Mucosa of stomach (tissue), 1 donor: ENCODE measurements around the gene GPR83.

Experiments
- H3K27me3 ChIP-seq: one replicate; pipeline ENCODE4 v1.7.0; 2013; ENCODE audit warnings: mild to moderate bottlenecking, low read length; ENCODE audit not compliant: control insufficient read depth, insufficient read depth
- H3K36me3 ChIP-seq: one replicate; pipeline ENCODE4 v1.7.0; 2013; ENCODE audit warnings: low read length; ENCODE audit not compliant: control insufficient read depth, insufficient read depth
- H3K4me1 ChIP-seq: one replicate; pipeline ENCODE4 v1.7.0; 2013; ENCODE audit warnings: mild to moderate bottlenecking, low read length; ENCODE audit not compliant: control insufficient read depth, insufficient read depth
- H3K4me3 ChIP-seq: one replicate; pipeline ENCODE4 v1.7.0; 2013; ENCODE audit warnings: low read length
- H3K9ac ChIP-seq: one replicate; pipeline ENCODE4 v1.7.0; 2013; ENCODE audit warnings: mild to moderate bottlenecking, low read length, moderate library complexity
- H3K9me3 ChIP-seq: one replicate; pipeline ENCODE4 v1.7.0; 2013; ENCODE audit warnings: mild to moderate bottlenecking, low read length, moderate library complexity; ENCODE audit not compliant: control insufficient read depth
- donor health status: Pancreatic carcinoma.

GPR83 gene

DNA sequence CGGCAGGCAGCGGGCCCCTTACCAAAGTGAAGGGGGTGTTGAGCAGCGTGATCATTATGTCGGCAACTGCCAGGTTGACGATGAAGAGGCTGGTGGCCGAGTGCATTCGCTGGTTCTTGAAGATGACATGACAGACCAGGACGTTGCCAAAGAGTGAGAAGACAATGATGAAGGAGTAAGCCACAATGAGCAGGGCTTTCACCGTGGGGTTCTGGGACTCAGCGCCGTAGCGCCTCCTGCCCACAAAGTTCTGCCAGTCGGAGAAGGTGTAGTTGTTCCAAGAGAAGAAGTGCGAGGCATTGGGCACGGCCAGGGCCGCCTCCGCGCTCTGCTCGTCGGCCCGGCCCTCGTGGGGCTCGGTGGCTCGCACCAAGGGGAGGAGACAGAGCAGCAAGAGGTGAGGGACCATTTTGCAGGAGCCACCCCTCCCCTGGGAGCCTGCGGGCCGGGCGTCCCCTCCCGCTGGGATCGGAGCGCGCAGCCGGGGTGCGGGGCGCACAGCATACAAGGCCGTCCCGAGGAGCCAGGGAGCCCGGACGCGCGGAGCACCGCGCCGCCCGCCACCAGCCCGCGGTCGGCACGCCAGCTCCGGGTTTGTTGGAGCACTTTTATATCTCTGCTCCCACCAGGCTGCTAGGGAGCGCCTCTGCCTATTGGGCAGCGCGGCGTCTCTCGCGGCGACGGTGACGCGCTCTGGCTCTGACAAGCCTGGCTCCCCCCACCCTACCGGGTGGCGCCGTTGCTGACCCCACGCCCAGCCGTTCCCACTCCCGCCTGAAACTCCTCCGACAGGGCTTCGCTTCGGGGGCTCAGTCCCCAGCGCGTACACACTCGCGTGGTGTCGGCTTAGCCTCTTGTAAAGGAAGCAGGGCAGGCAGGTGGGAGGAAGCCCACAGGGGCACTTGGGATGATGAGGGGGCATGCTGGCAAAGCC is at the start of gene GPR83:
GPR83 (minus strand) TSS at position 581 of the 934 bp plus-strand sequence; CDS start at position 409, 172 bp downstream.
- peaks cover 8% of the 10 kb centered on the region for H3K4me1 ChIP-seq
- H3K4me3 ChIP-seq, result no peak within 1 kb of the TSS
- H3K36me3 ChIP-seq, result no peaks in the 10 kb centered on the region
- no peak within 1 kb of the TSS for H3K9ac ChIP-seq
- peaks cover 44% of the 10 kb centered on the region for H3K27me3 ChIP-seq
- H3K9me3 ChIP-seq, result no peaks in the 10 kb centered on the region

DNA sequence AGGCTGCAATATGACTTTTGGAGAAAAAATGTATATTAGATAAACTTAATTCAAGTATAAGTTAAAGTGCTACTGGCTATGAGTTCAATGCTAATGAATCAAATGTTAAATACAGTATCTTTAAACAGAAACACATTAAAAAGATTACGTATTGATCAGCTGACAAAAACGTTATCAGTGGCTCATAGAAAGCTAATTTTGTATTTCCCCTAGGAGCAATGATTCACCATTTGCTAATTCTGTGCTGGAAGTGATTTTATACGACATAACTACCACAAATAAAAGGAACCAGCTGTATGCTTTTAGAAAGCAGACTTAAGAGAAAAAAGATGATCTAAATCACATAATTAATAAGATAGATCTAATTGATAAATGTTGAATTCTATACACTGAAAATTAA is 48.8 kb upstream of the GPR83 start:
- H3K4me3 ChIP-seq, result no peak overlapping the region
- H3K4me1 ChIP-seq, result no peaks in the 10 kb centered on the region
- H3K27me3 ChIP-seq, result no peaks in the 10 kb centered on the region
- no peaks in the 10 kb centered on the region for H3K9me3 ChIP-seq
- H3K9ac ChIP-seq, result no peak overlapping the region
- H3K36me3 ChIP-seq, result no peaks in the 10 kb centered on the region

DNA sequence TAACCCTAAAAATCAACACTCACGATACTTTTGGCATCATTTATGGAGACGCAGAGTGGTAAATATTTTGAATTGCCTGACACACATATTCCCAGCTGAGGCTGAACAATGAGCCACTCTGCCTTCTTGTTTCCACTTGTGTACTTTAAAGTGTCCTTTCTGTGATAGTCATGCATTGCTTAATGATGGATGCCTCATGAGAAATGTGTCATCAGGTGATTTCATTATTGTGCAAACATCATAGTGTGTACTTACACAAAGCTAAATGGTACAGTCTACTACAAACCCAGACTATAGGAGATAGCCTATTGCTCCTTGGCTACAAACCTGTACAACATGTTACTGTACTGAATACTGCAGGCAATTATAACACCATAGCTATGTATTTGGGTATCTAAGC is 48.2 kb upstream of the GPR83 start:
- H3K27me3 ChIP-seq, result no peaks in the 10 kb centered on the region
- H3K9me3 ChIP-seq, result no peaks in the 10 kb centered on the region
- no peak overlapping the region for H3K4me3 ChIP-seq
- no peaks in the 10 kb centered on the region for H3K4me1 ChIP-seq
- H3K36me3 ChIP-seq, result no peaks in the 10 kb centered on the region
- H3K9ac ChIP-seq, result no peak overlapping the region

DNA sequence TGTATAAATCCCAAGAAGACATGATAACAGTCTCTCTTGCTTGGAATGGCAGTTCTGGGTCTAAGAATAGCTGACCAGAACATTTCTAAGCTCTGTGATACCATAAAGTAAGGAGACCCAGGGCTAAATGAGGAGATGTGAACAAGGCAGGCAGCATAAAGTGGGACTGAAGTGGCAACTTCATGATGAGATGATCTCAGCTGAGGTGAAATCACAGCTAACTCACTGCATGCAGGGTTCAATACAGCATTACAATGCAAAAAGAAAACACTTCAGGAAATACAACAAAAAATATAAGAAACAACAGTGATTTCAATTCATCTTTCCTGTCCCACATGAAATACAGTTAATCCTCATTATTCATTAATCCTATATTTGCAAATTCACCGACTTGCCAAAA is 47.8 kb upstream of the GPR83 start:
- H3K4me1 ChIP-seq, result no peaks in the 10 kb centered on the region
- no peaks in the 10 kb centered on the region for H3K36me3 ChIP-seq
- H3K4me3 ChIP-seq, result no peak overlapping the region
- H3K9me3 ChIP-seq, result no peaks in the 10 kb centered on the region
- no peaks in the 10 kb centered on the region for H3K27me3 ChIP-seq
- H3K9ac ChIP-seq, result no peak overlapping the region

DNA sequence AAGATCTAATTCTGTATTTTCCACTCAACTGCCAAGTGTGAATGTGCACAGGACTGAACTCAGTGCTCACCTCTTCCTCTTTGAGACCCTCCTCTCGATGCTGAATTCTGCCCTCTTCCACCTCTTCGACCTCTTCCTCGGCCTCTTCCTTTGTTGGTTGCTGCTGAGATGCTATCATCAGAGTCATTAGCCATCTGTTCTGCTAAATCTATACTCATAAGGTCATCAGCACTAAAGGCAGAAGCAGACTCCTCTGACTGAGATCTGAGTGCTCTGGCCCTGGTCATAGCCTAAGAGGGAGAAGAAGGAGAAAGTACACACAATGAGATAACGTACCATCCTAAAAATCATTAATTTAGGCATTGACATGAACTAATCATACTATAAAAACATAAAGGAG is 45.9 kb upstream of the GPR83 start:
- no peaks in the 10 kb centered on the region for H3K36me3 ChIP-seq
- H3K9ac ChIP-seq, result no peak overlapping the region
- H3K4me3 ChIP-seq, result no peak overlapping the region
- no peaks in the 10 kb centered on the region for H3K4me1 ChIP-seq
- no peaks in the 10 kb centered on the region for H3K9me3 ChIP-seq
- H3K27me3 ChIP-seq, result no peaks in the 10 kb centered on the region

DNA sequence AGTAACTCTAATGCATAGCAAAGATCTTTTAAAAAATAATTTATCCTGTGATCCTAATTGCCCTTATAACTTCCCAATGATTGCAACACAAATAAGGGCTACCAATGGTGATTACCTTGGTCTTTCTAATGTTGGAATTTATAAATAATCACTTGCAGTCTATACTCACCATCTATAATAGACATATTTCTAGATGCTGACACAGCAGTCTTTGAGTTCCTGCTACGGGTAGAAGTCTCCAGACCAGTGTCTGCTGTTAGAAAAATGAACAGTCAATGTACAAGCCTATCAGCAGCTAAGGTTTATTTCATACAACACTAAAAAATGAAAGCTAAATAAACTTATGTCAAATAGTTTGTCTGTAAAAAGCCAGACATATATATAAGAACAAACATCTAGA is 44.4 kb upstream of the GPR83 start:
- Histone ChIP-seq H3K4me3 (no peak overlapping the region), H3K9me3 (no peaks in the 10 kb centered on the region), H3K4me1 (no peaks in the 10 kb centered on the region), H3K27me3 (no peaks in the 10 kb centered on the region), H3K9ac (no peak overlapping the region), H3K36me3 (no peaks in the 10 kb centered on the region)

DNA sequence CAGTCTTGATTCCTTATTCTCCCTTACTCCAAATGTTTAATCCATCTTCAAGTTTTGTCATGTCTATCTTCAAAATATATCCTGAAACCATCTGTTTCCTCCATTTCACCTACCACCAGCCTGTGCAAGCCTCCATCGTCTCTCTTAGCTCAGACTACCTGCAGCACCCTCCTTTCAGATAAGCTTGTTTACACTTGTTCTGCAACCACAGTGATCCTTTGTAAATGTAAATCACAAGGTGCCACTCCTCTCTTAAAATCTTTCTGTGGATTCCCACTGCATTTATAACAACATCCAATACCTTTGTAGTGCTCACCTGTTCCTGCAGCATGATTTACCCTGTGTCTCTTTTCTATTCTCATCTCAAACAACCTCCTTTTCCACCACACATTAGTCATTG is 31.8 kb upstream of the GPR83 start:
- no peak overlapping the region for H3K9ac ChIP-seq
- H3K9me3 ChIP-seq, result no peaks in the 10 kb centered on the region
- no peaks in the 10 kb centered on the region for H3K4me1 ChIP-seq
- H3K36me3 ChIP-seq, result peaks cover 8% of the 10 kb centered on the region
- H3K27me3 ChIP-seq, result no peaks in the 10 kb centered on the region
- no peak overlapping the region for H3K4me3 ChIP-seq

DNA sequence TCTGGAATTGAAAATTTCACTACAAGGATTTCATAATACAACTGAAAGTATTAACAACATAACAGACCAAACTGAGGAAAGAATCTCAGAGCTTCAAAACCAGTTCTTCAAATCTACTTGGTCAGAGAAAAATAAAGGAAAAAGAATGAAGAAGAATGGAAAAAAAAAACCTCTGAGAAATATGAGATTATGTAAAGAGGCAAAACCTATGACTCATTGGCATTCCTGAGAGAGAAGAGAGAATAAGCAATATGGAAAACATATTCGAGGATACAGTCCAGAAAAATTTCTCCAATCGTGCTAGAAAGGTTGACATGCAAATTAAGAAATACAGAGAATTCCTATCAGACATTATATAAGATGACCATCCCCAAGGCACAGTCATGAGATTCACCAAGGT is 23.4 kb upstream of the GPR83 start:
- H3K4me1 ChIP-seq, result no peaks in the 10 kb centered on the region
- H3K9ac ChIP-seq, result no peak overlapping the region
- peaks cover 8% of the 10 kb centered on the region for H3K36me3 ChIP-seq
- H3K27me3 ChIP-seq, result no peaks in the 10 kb centered on the region
- H3K9me3 ChIP-seq, result no peaks in the 10 kb centered on the region
- no peak overlapping the region for H3K4me3 ChIP-seq

DNA sequence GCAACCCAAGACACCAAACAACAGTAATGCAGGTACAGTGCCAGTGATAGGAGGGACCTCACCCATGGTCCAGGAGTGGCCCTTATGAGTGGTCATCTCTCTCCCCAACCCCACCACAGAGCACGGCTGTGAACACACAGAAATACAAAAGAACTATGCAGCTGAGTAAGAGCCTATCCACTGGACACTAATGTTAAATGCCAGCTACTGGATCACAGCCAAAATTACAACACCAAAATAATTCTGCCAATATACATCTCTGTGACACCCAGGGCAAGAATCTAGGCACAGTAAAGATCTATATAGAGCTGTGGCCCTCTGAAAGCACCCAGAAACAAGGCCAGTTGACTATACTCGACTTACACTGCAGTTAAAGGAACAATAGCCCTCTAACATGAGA is 22.8 kb upstream of the GPR83 start:
- Histone ChIP-seq H3K27me3 (no peaks in the 10 kb centered on the region), H3K4me3 (no peak overlapping the region), H3K4me1 (no peaks in the 10 kb centered on the region), H3K9me3 (no peaks in the 10 kb centered on the region), H3K36me3 (peaks cover 2% of the 10 kb centered on the region), H3K9ac (no peak overlapping the region)

DNA sequence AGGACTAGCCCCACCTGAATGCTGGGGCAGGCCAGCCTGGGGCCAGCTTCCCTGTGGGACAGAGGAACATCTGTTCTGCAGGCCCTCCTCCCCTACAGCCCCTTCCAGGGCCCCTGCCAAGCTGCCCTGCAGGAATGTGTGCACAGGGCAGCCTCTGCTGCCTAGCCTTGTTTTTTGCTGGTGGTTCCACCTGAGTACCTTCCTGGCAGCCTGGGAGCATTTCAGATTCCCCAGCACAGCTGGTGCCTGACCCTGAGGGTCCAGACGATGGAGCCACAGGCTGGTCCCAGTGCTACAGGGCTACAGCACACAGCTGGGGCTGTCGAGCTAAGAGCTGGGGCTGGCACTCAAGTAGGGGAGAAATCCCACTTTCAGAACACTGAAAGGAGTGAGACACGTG is 22.3 kb upstream of the GPR83 start:
- H3K4me3 ChIP-seq, result no peak overlapping the region
- no peaks in the 10 kb centered on the region for H3K9me3 ChIP-seq
- no peaks in the 10 kb centered on the region for H3K36me3 ChIP-seq
- H3K27me3 ChIP-seq, result no peaks in the 10 kb centered on the region
- H3K4me1 ChIP-seq, result no peaks in the 10 kb centered on the region
- no peak overlapping the region for H3K9ac ChIP-seq

DNA sequence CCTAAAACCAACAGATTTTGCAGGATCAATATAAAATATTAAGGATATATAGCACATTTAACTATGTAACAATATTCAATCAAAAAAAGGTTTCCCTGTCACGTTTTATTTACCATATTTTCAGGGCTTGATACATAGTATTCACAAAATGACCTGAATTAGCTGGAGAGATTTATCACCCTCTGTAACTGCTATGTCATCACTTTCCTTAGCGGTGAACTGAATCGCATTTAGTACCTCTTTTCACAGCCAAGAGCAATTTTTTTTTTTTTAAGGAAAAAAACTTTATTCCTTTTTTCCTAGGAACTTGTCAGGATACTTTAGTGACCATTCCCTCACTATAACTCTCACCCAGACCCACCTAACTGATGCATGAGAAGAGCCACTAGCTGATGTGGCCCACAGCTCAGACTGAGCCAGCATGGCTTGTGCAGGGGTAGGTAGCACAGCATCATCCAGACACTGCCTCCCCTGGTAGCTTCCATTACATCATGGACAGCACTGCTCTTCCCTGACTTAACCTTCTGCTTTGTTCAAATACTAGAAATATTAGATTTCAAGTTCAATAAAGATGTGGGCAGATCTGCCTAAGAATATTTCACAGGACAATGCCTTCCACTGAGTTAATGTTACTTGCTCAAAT is 17.0 kb upstream of the GPR83 start:
- Histone ChIP-seq H3K4me1 (no peaks in the 10 kb centered on the region), H3K36me3 (no peaks in the 10 kb centered on the region), H3K9me3 (no peaks in the 10 kb centered on the region), H3K4me3 (no peak overlapping the region), H3K27me3 (no peaks in the 10 kb centered on the region), H3K9ac (no peak overlapping the region)

DNA sequence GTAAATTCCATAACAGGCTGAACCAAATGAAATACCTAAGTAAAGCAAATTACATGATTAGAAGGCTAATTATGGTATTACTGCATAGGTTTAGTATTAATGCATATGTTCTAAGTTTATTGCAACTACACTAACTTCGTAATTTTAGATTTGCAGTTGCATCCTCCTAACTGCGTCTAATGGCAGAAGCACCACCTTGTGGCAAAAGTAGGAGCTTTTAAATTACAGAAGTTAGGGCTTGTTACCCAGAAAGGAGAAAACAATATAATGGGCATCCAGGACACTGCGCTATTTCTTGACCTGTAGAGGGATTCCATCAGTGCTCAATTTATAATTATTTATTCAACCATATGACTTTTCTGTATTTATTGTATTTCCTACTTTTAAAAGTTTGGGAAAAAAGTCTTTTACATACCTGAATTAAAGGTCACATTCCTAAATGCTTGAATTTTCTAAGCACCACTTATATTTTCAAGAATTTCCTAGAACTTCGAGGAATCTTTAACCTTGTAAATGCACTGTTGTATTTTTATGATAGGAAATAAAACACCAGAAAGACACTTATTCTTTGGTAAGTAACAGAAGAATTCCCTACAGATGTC is 16.3 kb upstream of the GPR83 start:
- H3K36me3 ChIP-seq, result no peaks in the 10 kb centered on the region
- H3K27me3 ChIP-seq, result no peaks in the 10 kb centered on the region
- no peaks in the 10 kb centered on the region for H3K9me3 ChIP-seq
- H3K9ac ChIP-seq, result no peak overlapping the region
- no peaks in the 10 kb centered on the region for H3K4me1 ChIP-seq
- H3K4me3 ChIP-seq, result no peak overlapping the region
